Sigmoid colon (tissue), 7 donors: ENCODE results near the gene ARSD. TPM values are rescaled to one million over a fixed set of nuclear protein-coding genes. Genes with fewer than 3 reads are reported as not detected.

Experiments used
- DNase-seq: peaks from one replicate; pipeline ENCODE4 v3.0.0-alpha.2; 2019
- H3K27ac ChIP-seq, 4 donors: fragments of 200-600 bp; sonication (generic); one replicate each; pipeline ENCODE4 v1.5.1; 2016 to 2019; ENCODE audit warnings: mild to moderate bottlenecking in 1 of 4
- H3K27me3 ChIP-seq, 3 donors: fragments of 200-600 bp; sonication (generic); one replicate each; pipeline ENCODE4 v1.5.1; 2019; ENCODE audit warnings: mild to moderate bottlenecking in 1 of 3
- H3K36me3 ChIP-seq, 4 donors: fragments of 200-600 bp; sonication (generic); one replicate each; pipeline ENCODE4 v1.5.1; 2016 to 2019
- H3K4me1 ChIP-seq, 4 donors: fragments of 200-600 bp; sonication (generic); one replicate each; pipeline ENCODE4 v1.5.1; 2017 to 2019
- H3K4me3 ChIP-seq, 4 donors: fragments of 200-600 bp; sonication (generic); one replicate each; pipeline ENCODE4 v1.5.1; 2017 to 2019; ENCODE audit warnings: mild to moderate bottlenecking in 2 of 4, moderate library complexity in 1 of 4
- H3K9me3 ChIP-seq, 4 donors: fragments of 200-600 bp in 3 of 4; sonication (generic) in 3 of 4; one replicate each; pipeline versions ENCODE4 v1.5.1 to v1.6.1; 2013 to 2019
- CTCF ChIP-seq, 4 experiments: fragments of 450-650 bp in 3 of 4; fragments of 200-600 bp in 1 of 4; IDR thresholded peaks; one replicate each; pipeline ENCODE4 v1.5.1; 2016 to 2019; ENCODE audit warnings: antibody characterized with exemption in 4 of 4, mild to moderate bottlenecking in 3 of 4, moderate library complexity in 2 of 4
- EP300 ChIP-seq, 4 donors: sonication (generic); formaldehyde crosslinking; IDR thresholded peaks; one replicate each; pipeline ENCODE4 v1.6.1; 2017; ENCODE audit warnings: antibody characterized with exemption in 4 of 4
- POLR2A ChIP-seq, 2 donors: fragments of 450-650 bp; IDR thresholded peaks; one replicate each; pipeline ENCODE4 v1.6.1; 2016; ENCODE audit warnings: antibody characterized with exemption in 2 of 2, mild to moderate bottlenecking in 2 of 2, moderate library complexity in 2 of 2
- POLR2AphosphoS5 ChIP-seq, 4 donors: sonication (generic); formaldehyde crosslinking; IDR thresholded peaks; one replicate each; pipeline ENCODE4 v1.6.1; 2017; ENCODE audit warnings: antibody characterized with exemption in 4 of 4
- WGBS, 2 donors: extraction: QIAGEN DNeasy Blood & Tissue Kit; methylation state at CpG; one replicate each; pipeline ENCODE4 v1.1.7; 2013; 5-methylcytosine and 5-hydroxymethylcytosine counted together
- intact Hi-C: fragments of 100-400 bp; cut with DNase I; formaldehyde crosslinking; loops from one replicate; pipeline ENCODE4 v1.15.1; 2023
- polyA plus RNA-seq, 3 donors: library from polyadenylated mRNA; stranded (reverse); fragments of 200-250 nt; gene quantifications; one replicate each; pipeline ENCODE4 v1.2.3, GENCODE V29; 2013
- total RNA-seq, 4 donors: library from RNA; depleted of rRNA; stranded (reverse); fragments of >200 nt; gene quantifications; one replicate each; pipeline ENCODE4 v1.1.0, GENCODE V29; 2016
- donor health status: healthy with polysubstance abuse.
- donor health status: Bipolar disorder and iron deficiency.
- donor health status: healthy.

ARSD gene
- total and polyA plus RNA-seq, 7 donors = 4.2 to 14.4 (median 10.0) TPM

- no peaks in the 10 kb centered on the region for H3K4me1 ChIP-seq
- H3K4me3 ChIP-seq = no peak overlapping the region
- no peak for DNase-seq
- 92 to 95% methylated on average over 5 of the region's 5 CpGs for WGBS, 2 donors
- intact Hi-C loops = no loop called here
- no peak overlapping the region for H3K27ac ChIP-seq
- TF ChIP-seq CTCF (IDR thresholded peaks at IDR 0.05) (no peak), EP300 (IDR thresholded peaks at IDR 0.05) (no peak), POLR2A (IDR thresholded peaks at IDR 0.05) (no peak), POLR2AphosphoS5 (IDR thresholded peaks at IDR 0.05) (no peak)
- H3K9me3 ChIP-seq = no peaks in the 10 kb centered on the region
- H3K36me3 ChIP-seq = no peaks in the 10 kb centered on the region
- no peaks in the 10 kb centered on the region for H3K27me3 ChIP-seq
These were observed 54.7 kb downstream of the ARSD start for GRCh38 chrX:2874222-2875135.

DNA sequence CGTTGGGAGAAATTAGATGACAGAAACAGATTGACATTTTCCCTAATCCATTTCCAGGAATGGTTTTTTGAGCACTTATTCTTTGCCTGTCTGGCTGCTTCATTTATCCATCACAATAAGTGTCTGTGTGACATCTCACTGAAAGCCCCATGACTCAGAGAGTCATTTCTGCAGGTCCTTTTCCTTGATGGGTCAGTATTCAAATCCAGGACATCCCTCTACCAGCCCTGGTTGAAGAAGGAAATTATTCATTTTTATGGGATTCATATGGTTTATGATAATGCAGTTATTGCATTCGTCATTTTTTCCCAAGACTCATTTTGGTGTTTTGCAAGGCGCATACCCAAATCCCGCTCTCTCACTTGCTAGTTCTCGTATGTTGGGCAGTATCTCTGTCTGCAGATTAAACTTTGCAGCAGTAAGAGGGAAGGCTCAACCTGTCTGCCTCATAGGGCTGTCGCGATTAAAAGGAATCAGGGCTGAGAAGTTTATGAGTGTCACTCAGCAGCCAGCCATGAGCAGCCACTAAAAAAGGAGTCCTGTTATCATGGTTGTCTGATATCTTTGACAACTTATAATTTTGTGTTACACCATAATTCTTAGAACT lies 56.4 kb downstream of the ARSD start:
- TF ChIP-seq POLR2A (IDR thresholded peaks at IDR 0.05) (no peak), EP300 (IDR thresholded peaks at IDR 0.05) (no peak), CTCF (IDR thresholded peaks at IDR 0.05) (no peak), POLR2AphosphoS5 (IDR thresholded peaks at IDR 0.05) (no peak)
- intact Hi-C loops = no loop called here

GRCh38 chrX:2871831-2872230 lies 57.3 kb downstream of the ARSD start:
- TF ChIP-seq POLR2AphosphoS5 (IDR thresholded peaks at IDR 0.05) (no peak), EP300 (IDR thresholded peaks at IDR 0.05) (no peak), CTCF (IDR thresholded peaks at IDR 0.05) (no peak), POLR2A (IDR thresholded peaks at IDR 0.05) (no peak)
- intact Hi-C loops = no loop called here
- WGBS, 2 donors = 55 to 65% methylated on average over 2 of the region's 2 CpGs
- no peak overlapping the region for H3K4me3 ChIP-seq
- DNase-seq = no peak
- no peaks in the 10 kb centered on the region for H3K36me3 ChIP-seq
- H3K27me3 ChIP-seq = no peaks in the 10 kb centered on the region
- no peak overlapping the region for H3K27ac ChIP-seq
- no peaks in the 10 kb centered on the region for H3K4me1 ChIP-seq
- no peaks in the 10 kb centered on the region for H3K9me3 ChIP-seq

More for the DNA sequence above, 56.4 kb downstream of the ARSD start:
- no peaks in the 10 kb centered on the region for H3K27me3 ChIP-seq
- WGBS, 2 donors = 90 to 91% methylated on average over 7 of the region's 7 CpGs
- H3K9me3 ChIP-seq = no peaks in the 10 kb centered on the region
- H3K4me1 ChIP-seq = no peaks in the 10 kb centered on the region
- H3K36me3 ChIP-seq = no peaks in the 10 kb centered on the region
- no peak for DNase-seq
- H3K4me3 ChIP-seq = no peak overlapping the region
- H3K27ac ChIP-seq = no peak overlapping the region

DNA sequence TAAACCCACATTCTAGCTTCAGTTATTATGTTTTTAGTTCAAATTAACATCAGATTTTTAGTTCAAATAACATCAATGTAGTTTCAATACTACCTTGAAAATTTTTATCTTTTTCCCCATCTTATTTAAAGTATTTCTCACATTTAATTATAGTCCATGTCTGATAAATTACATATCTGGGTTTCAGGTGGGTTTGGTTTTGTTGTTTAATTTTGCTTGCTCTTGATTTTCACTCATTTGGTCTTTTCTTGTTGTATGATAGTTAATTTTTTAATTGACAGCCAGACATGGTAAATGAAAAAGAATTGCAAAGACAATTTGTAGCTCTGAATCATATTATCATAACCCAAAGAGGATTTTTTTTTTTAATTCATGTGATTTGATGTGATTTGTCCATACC lies 58.5 kb downstream of the ARSD start:
- Histone ChIP-seq H3K27ac (no peak overlapping the region), H3K27me3 (no peaks in the 10 kb centered on the region), H3K4me3 (no peak overlapping the region), H3K9me3 (no peaks in the 10 kb centered on the region), H3K4me1 (no peaks in the 10 kb centered on the region), H3K36me3 (no peaks in the 10 kb centered on the region)
- TF ChIP-seq POLR2AphosphoS5 (IDR thresholded peaks at IDR 0.05) (no peak), EP300 (IDR thresholded peaks at IDR 0.05) (no peak)
- intact Hi-C loops = no loop called here
- DNase-seq = no peak

GRCh38 chrX:2867206-2867605 lies 61.9 kb downstream of the ARSD start:
- Histone ChIP-seq H3K27me3 (no peaks in the 10 kb centered on the region), H3K36me3 (no peaks in the 10 kb centered on the region), H3K4me1 (no peaks in the 10 kb centered on the region), H3K4me3 (no peak overlapping the region), H3K27ac (no peak overlapping the region), H3K9me3 (no peaks in the 10 kb centered on the region)
- intact Hi-C loops = no loop called here
- 92% methylated on average over 7 of the region's 7 CpGs for WGBS, 2 donors
- TF ChIP-seq POLR2A (IDR thresholded peaks at IDR 0.05) = no peak
- no peak for TF ChIP-seq EP300 (IDR thresholded peaks at IDR 0.05)
- TF ChIP-seq POLR2AphosphoS5 (IDR thresholded peaks at IDR 0.05) = no peak
- TF ChIP-seq CTCF (IDR thresholded peaks at IDR 0.05) = no peak
- no peak for DNase-seq
